GM18508 (cell line): ENCODE results near the gene PRKN.

Source experiments
- ATAC-seq: cut with Tn5 transposase; IDR thresholded peaks from one replicate; pipeline ENCODE4 v1.9.1; 2021; ENCODE audit warnings: moderate number of reproducible peaks; ENCODE audit not compliant: insufficient read depth, unreplicated experiment

PRKN gene

GRCh38 chr6:161368514-161368913 lies 1359.1 kb downstream of the PRKN start:
- no peak for ATAC-seq

GRCh38 chr6:161367472-161367871 lies 1360.1 kb downstream of the PRKN start:
- no peak for ATAC-seq

- no peak for ATAC-seq
These were observed 1361.2 kb downstream of the PRKN start for GRCh38 chr6:161366301-161366923.

- ATAC-seq: no peak
These were observed 1361.9 kb downstream of the PRKN start for GRCh38 chr6:161365633-161366032.

- ATAC-seq: no peak
These were observed 1364.3 kb downstream of the PRKN start for GRCh38 chr6:161363286-161363685.

GRCh38 chr6:161362266-161362665 lies 1365.3 kb downstream of the PRKN start:
- no peak for ATAC-seq

GRCh38 chr6:161361529-161361928 lies 1366.0 kb downstream of the PRKN start:
- ATAC-seq: no peak

- ATAC-seq: no peak
These were observed 1367.0 kb downstream of the PRKN start for GRCh38 chr6:161360520-161360919.

GRCh38 chr6:161359618-161359945 lies 1368.0 kb downstream of the PRKN start:
- ATAC-seq: no peak

GRCh38 chr6:161356167-161356854 lies 1371.3 kb downstream of the PRKN start:
- ATAC-seq: no peak

- ATAC-seq: no peak
These were observed 1371.9 kb downstream of the PRKN start for GRCh38 chr6:161355696-161356095.

GRCh38 chr6:161354956-161355355 lies 1372.6 kb downstream of the PRKN start:
- ATAC-seq: no peak

- ATAC-seq: no peak
These were observed 1373.2 kb downstream of the PRKN start for GRCh38 chr6:161354276-161354840.

GRCh38 chr6:161353208-161353613 lies 1374.4 kb downstream of the PRKN start:
- no peak for ATAC-seq

GRCh38 chr6:161351858-161352257 lies 1375.7 kb downstream of the PRKN start:
- no peak for ATAC-seq

GRCh38 chr6:161349886-161350285 lies 1377.7 kb downstream of the PRKN start:
- ATAC-seq: no peak

GRCh38 chr6:161348628-161348994 lies 1379.0 kb downstream of the PRKN start:
- no peak for ATAC-seq

- no peak for ATAC-seq
These were observed 1379.5 kb downstream of the PRKN start for GRCh38 chr6:161347988-161348627.

GRCh38 chr6:161347125-161347524 lies 1380.4 kb downstream of the PRKN start:
- no peak for ATAC-seq

GRCh38 chr6:161346717-161347116 lies 1380.8 kb downstream of the PRKN start:
- ATAC-seq: no peak

GRCh38 chr6:161344626-161345025 lies 1382.9 kb downstream of the PRKN start:
- no peak for ATAC-seq
